K562 (cell line): ENCODE measurements around the gene UBA3. TPM values are rescaled to one million over a fixed set of nuclear protein-coding genes. Genes with fewer than 3 reads are reported as not detected.

ENCODE experiments used
- ATAC-seq: fragments of 200-7000 bp; cut with Tn5 transposase; 3 replicates; pipeline ENCODE4 v1.9.1; 2020; ENCODE audit warnings: moderate library complexity
- BruUV-seq: library from RNA; stranded (reverse); fragments of 400-500 nt; replicated peaks from 2 replicates; lab custom pipeline; 2021; lab: Mats Ljungman, UMichigan
- CTCF ChIA-PET: fragments of 300-600 bp; formaldehyde crosslinking; extraction: SDS; loops from one replicate; lab custom pipeline; 2021; ENCODE audit warnings: low intra/inter-chr PET ratio; lab: Yijun Ruan, JAX
- POLR2A ChIA-PET: fragments of 300-600, 350-650 bp; sonication (Branson Sonifier 250); formaldehyde crosslinking; extraction: SDS; loops from one replicate; lab custom pipeline; 2021; ENCODE audit warnings: antibody characterized with exemption, inconsistent platforms; lab: Yijun Ruan, JAX
- DNase-seq, 4 experiments: peaks; one replicate each; pipeline versions ENCODE4 v3.0.0 to v3.0.0-alpha.2; 2011 to 2018; ENCODE audit warnings: low spot score in 3 of 4, mixed read lengths in 3 of 4; ENCODE audit errors: extremely low read depth in 1 of 4
- FAIRE-seq: peaks from 2 replicates; lab custom pipeline; 2011; peaks lifted over from hg19 to GRCh38; lab: Jason Lieb, UNC
- H2AFZ ChIP-seq: 2 replicates; pipeline ENCODE4 v1.6.0; 2011; ENCODE audit warnings: low read depth, low read length, control low read depth, inconsistent platforms
- H3K27ac ChIP-seq: fragments of 200-600 bp; 3 replicates; pipeline ENCODE4 v1.8.0; 2011; ENCODE audit warnings: low read depth, mild to moderate bottlenecking, control low read depth, inconsistent platforms, low read length, moderate library complexity, mixed read lengths; ENCODE audit errors: extremely low read depth
- H3K27me3 ChIP-seq, 2 experiments: fragments of 300-600 bp in 1 of 2; 2 replicates in 1 of 2; 3 replicates in 1 of 2; pipeline versions ENCODE4 v1.6.0 to v1.8.0; 2011; ENCODE audit warnings: inconsistent platforms in 2 of 2, low read length in 2 of 2, mild to moderate bottlenecking in 1 of 2, mixed read lengths in 1 of 2, moderate library complexity in 1 of 2; ENCODE audit not compliant: control insufficient read depth in 2 of 2, insufficient read depth in 2 of 2
- H3K36me3 ChIP-seq: fragments of 300-600 bp; 3 replicates; pipeline ENCODE4 v1.8.0; 2011; ENCODE audit warnings: mild to moderate bottlenecking, low read length, inconsistent platforms; ENCODE audit not compliant: control insufficient read depth, insufficient read depth
- H3K4me1 ChIP-seq, 2 experiments: fragments of 200-600 bp in 1 of 2; replicated peaks in 1 of 2; 2 replicates in 1 of 2; 3 replicates in 1 of 2; pipeline versions ENCODE4 v1.5.1 to v1.8.0; 2011; ENCODE audit warnings: inconsistent platforms in 2 of 2, low read length in 2 of 2, mild to moderate bottlenecking in 1 of 2, mixed read lengths in 1 of 2, moderate library complexity in 1 of 2; ENCODE audit not compliant: control insufficient read depth in 2 of 2, insufficient read depth in 2 of 2
- H3K4me2 ChIP-seq: 2 replicates; pipeline ENCODE4 v1.6.1; 2011; ENCODE audit warnings: low read length, control low read depth, inconsistent platforms, mixed read lengths; ENCODE audit not compliant: insufficient read depth
- H3K4me3 ChIP-seq: fragments of 200-600 bp; sonication (generic), shearing (Covaris generic); 2 replicates; pipeline ENCODE4 v1.5.1; 2016; ENCODE audit warnings: control low read depth, inconsistent platforms
- H3K79me2 ChIP-seq: fragments of 200-600 bp; 3 replicates; pipeline ENCODE4 v1.8.0; 2011; ENCODE audit warnings: low read length, inconsistent platforms; ENCODE audit not compliant: control insufficient read depth, insufficient read depth
- H3K9ac ChIP-seq, 2 experiments: 2 replicates each; pipeline versions ENCODE4 v1.6.0 to v1.6.1; 2011; ENCODE audit warnings: low read depth in 2 of 2, low read length in 2 of 2, control low read depth in 1 of 2, inconsistent platforms in 1 of 2, mild to moderate bottlenecking in 1 of 2, mixed read lengths in 1 of 2; ENCODE audit not compliant: insufficient read depth in 1 of 2
- H3K9me1 ChIP-seq: one replicate; pipeline ENCODE4 v1.6.0; 2011; ENCODE audit warnings: inconsistent platforms, mild to moderate bottlenecking, low read length, moderate library complexity; ENCODE audit not compliant: control insufficient read depth, insufficient read depth
- H3K9me3 ChIP-seq: replicated peaks from 2 replicates; pipeline ENCODE4 v1.5.1; 2011; ENCODE audit warnings: low read depth, low read length, inconsistent platforms; ENCODE audit not compliant: control insufficient read depth, insufficient read depth
- H4K20me1 ChIP-seq: replicated peaks from 2 replicates; pipeline ENCODE4 v1.6.1; 2011; ENCODE audit warnings: low read length, inconsistent platforms, mixed read lengths; ENCODE audit not compliant: control insufficient read depth, insufficient read depth
- HNRNPUL1 ChIP-seq: fragments of 200-400 bp; formaldehyde crosslinking; IDR thresholded peaks from 2 replicates; pipeline ENCODE4 v1.6.1; 2017; ENCODE audit warnings: low read length
- KDM1A ChIP-seq, 2 experiments: fragments of 450-650 bp; IDR thresholded peaks; 2 replicates each; pipeline ENCODE4 v1.6.1; 2016; ENCODE audit warnings: mild to moderate bottlenecking in 2 of 2
- NKRF ChIP-seq: fragments of 450-650 bp; IDR thresholded peaks from 2 replicates; pipeline ENCODE4 v1.6.1; 2016; ENCODE audit warnings: borderline replicate concordance
- ZBTB8A ChIP-seq: fragments of 450-650 bp; IDR thresholded peaks from 2 replicates; pipeline ENCODE4 v1.6.1; 2018; ENCODE audit warnings: mild to moderate bottlenecking, moderate library complexity; ENCODE audit not compliant: partially characterized antibody
- WGBS: fragments of 100-300 bp; shearing (Covaris generic); methylation state at CpG from one replicate; pipeline ENCODE4 v1.1.6; 2016; ENCODE audit warnings: low coverage, mixed read lengths; ENCODE audit not compliant: insufficient coverage; ENCODE audit errors: missing lambda C conversion rate; 5-methylcytosine and 5-hydroxymethylcytosine counted together
- in situ Hi-C: fragments of 300-500 bp; cut with MboI; formaldehyde crosslinking; loops from 4 replicates; pipeline ENCODE4 v1.15.0; 2018; ENCODE audit warnings: inconsistent platforms, mixed read lengths
- intact Hi-C: fragments of 100-400 bp; cut with micrococcal nuclease; formaldehyde crosslinking; loops from 2 replicates; pipeline ENCODE4 v1.14.2; 2022
- polyA plus RNA-seq, 8 experiments: library from polyadenylated mRNA; depleted of rRNA in 4 of 8; stranded (reverse) in 5 of 8; unstranded in 3 of 8; fragments of >200 nt; fragmentation: Nextera tagmentation in 2 of 8; fragmentation: Illumina TruSeq in 1 of 8; extraction: Ambion mirVana in 2 of 8; extraction: Trizol in 1 of 8; gene quantifications; 2 replicates each; pipeline versions ENCODE4 v1.2.1 to v1.2.3, GENCODE V29; 2011 to 2014; ENCODE audit warnings: inconsistent platforms in 1 of 8, missing spikeins in 1 of 8
- total RNA-seq, 7 experiments: library from RNA; depleted of rRNA in 6 of 7; stranded (reverse); fragments of >200 nt in 6 of 7; fragmentation: Illumina TruSeq in 2 of 7; extraction: Trizol in 2 of 7; gene quantifications; 2 replicates each; pipeline versions ENCODE4 v1.2.1 to v1.2.3, GENCODE V29; 2011 to 2021; ENCODE audit warnings: low replicate concordance in 1 of 7
- TF ChIP-seq, protein P1 (sequence below): fragments of 250-450 bp; sonication (Bioruptor Pico); IDR thresholded peaks from 2 replicates; pipeline ENCODE4 v1.5.0; 2021; ENCODE audit warnings: mild to moderate bottlenecking, borderline replicate concordance

The UBA3 gene
- total and polyA plus RNA-seq, 9 of the 15 experiments (the other 6 are each of a cell fraction or from before 2014, with no cell fraction given): 23.2 to 80.0 (median 38.6) TPM

- TF ChIP-seq ZBTB8A: no peak
- TF ChIP-seq KDM1A (IDR thresholded peaks at IDR 0.05): no peak
- TF ChIP-seq, all 486 proteins: peak for 0
These were observed 46.1 kb upstream of the UBA3 start (continued) for GRCh38 chr3:69126216-69126615.

DNA sequence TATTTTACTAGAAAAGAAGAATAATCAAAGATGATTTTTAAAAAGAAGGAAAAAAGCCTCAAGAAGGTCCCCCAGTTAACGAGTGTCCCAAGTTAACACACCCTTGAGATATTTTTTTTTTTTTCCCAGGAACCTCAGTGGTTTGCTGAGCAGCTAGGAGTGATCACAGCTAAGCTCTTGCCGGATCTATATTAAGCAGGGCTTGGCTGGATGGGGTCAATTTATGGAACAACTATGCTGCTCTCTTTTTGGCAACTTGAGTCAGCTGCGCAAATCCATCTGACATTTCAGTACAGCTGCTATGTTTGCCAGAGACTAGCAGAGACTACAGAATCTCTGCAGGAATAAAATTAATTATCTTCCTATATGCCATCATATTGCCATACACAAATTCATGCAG, 42.2 kb upstream of the UBA3 start, which contains the start of gene LMOD3:
Gene LMOD3, minus strand, starts transcription at position 193 of the 400 bp plus-strand sequence. CDS start 209 bp downstream, outside the sequence.
- no peak within 1 kb of the TSS for H3K9ac ChIP-seq
- H3K4me2 ChIP-seq: no peak within 1 kb of the TSS
- ATAC-seq (no peak), FAIRE-seq (no peak), DNase-seq (no peak)
- H3K4me3 ChIP-seq: no peak within 1 kb of the TSS
- no peak within 1 kb of the TSS for H3K27ac ChIP-seq
- H3K27me3 ChIP-seq: no peaks in the 10 kb centered on the region; a peak in 1 of 5 replicates
- 33% methylated on average over 3 of the region's 3 CpGs for WGBS
- CTCF ChIA-PET: no interaction called here
- in situ Hi-C loops (no loop called here), intact Hi-C loops (no loop called here)
- POLR2A ChIA-PET: no interaction called here
- H3K36me3 ChIP-seq: no peaks in the 10 kb centered on the region
- no peaks in the 10 kb centered on the region for H4K20me1 ChIP-seq
- H3K79me2 ChIP-seq: no peaks in the 10 kb centered on the region
- no peaks in the 10 kb centered on the region for H3K9me3 ChIP-seq
- H2AFZ ChIP-seq: no peak within 1 kb of the TSS
- no peaks in the 10 kb centered on the region for H3K9me1 ChIP-seq
- no peaks in the 10 kb centered on the region; a peak in 1 of 5 replicates for H3K4me1 ChIP-seq
- BruUV-seq: no TSS peak
- TF ChIP-seq NKRF (no peak), HNRNPUL1 (no peak)
- TF ChIP-seq, protein P1, sequence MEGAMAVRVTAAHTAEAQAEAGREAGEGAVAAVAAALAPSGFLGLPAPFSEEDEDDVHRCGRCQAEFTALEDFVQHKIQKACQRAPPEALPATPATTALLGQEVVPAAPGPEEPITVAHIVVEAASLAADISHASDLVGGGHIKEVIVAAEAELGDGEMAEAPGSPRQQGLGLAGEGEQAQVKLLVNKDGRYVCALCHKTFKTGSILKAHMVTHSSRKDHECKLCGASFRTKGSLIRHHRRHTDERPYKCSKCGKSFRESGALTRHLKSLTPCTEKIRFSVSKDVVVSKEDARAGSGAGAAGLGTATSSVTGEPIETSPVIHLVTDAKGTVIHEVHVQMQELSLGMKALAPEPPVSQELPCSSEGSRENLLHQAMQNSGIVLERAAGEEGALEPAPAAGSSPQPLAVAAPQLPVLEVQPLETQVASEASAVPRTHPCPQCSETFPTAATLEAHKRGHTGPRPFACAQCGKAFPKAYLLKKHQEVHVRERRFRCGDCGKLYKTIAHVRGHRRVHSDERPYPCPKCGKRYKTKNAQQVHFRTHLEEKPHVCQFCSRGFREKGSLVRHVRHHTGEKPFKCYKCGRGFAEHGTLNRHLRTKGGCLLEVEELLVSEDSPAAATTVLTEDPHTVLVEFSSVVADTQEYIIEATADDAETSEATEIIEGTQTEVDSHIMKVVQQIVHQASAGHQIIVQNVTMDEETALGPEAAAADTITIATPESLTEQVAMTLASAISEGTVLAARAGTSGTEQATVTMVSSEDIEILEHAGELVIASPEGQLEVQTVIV: no peak
